GM18858 (cell line): ENCODE data around the gene INHBC.
"Not testable (repeated sequence)": the region's sequence is repeated elsewhere in the genome, so short reads cannot be mapped to it uniquely, and the experiment has no call there.

Experiments used
- ATAC-seq: cut with Tn5 transposase; IDR thresholded peaks from one replicate; pipeline ENCODE4 v1.9.1; 2021; ENCODE audit not compliant: unreplicated experiment

The INHBC gene

DNA sequence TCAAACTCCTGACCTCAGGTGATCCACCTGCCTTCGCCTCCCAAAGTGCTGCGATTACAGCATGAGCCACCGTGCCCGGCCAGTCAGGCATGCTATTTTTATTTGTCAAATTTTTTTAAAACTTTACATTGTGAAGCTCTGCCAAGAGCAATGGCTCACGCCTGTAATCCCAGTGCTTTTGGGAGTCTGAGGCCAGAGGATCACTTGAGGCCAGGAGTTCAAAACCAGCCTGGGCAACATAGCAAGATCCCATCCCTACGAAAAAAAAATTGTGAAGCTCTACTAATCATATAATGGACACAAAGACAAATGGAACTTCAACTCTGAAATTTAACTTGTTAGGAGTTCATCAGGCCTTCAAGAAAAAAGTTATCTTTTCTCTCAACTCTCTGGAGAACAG lies 5.6 kb upstream of the INHBC start:
- ATAC-seq = no peak

DNA sequence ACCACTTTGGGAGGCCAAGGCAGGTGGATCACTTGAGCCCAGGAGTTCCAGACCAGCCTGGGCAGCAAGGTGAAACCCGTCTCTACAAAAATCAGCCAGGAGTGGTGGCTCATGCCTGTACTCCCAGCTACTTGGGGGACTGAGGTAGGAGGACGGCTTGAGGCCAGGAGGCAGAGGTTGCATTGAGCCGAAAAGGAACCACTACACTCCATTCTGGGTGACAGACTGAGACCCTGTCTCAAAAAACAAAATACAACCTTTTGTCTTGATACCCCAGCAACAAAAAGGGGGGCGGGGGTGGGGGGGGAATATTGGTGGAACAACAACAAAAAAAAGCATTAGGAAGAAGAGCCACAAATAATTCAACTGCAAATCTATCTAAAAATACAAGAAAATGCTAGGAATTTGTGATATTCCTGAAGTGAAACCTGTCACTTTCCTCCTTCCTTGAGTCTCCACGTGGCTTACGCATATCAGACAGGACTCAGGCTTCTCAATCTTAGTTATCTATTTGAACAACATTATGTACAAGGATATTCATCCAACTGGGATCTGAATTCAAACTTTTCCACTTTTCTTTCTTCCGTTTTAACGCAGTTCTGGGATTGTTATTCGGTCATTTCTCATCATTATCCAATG lies 5.0 kb upstream of the INHBC start:
- ATAC-seq = no peak

DNA sequence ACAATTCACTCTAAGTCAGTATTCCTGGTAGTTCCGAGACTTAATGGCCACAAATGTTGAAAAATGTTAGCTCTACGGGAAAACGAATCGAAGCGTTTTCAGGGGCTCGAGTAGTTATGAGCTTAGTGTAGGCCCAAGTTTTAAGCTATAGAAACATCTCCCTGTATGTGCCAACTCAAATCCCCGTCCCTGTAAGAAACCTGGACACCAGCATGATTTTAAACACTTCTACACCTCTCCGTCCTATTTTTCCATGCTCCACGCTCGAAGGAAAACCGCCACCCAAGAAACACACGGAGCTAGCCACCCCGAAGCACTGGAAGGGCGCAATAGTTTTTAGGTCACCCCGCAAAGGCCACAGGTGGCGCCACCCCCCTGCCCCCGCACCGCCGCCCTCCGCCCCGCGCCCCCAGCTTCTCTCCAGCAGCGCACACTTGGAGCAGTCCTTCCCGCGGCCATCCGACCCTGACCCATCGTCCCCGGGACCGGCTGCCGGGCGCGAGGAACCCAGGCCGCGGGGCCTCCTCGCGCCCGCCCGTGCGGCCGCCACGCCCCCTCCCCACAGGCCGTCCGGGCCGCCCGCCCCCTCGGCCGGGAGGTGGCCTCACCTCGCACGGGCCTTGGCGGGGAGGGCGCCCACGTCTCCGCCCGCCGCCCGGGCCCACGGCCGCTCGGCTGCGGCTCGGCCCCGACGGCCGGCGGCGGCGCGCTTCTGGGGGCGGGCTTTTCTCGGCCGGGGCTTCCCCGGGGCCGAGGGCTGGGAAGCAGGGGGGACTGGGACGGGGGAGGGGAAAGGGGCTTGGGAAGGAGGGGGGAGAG lies 4.3 kb upstream of the INHBC start:
- ATAC-seq = peak; percentile 26

DNA sequence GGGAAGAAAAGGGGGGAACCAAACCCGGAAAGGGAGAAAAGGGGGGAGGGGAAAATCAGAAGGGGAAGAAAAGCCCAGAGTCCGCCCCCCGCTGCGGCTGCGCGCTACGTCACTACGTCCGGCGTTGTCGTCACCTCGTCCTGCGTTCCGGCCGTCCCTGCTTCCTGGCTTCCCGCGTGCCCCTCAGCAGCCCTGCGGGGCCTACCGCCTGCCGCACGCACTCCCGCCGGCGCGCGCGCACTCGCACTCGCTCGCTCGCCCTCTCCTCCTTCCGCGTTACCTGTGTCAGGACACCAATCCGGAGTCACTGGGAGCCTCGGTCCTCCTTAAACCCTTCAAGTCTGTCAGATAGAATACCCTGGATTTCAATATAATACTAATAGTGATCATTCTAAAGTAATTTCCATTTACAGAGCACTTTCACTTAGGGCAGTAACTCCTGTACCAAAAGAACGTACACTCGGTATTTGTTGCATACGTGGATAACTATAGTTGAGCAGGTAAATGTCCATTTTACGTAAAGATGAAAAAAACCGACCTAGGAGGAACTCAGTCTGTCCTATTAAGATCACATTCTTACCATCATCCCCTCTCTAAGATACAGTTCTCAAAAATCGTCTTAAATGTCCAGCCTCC lies 3.5 kb upstream of the INHBC start, which contains the start of gene R3HDM2:
Gene R3HDM2 (minus strand): TSS at position 113 of the 636 bp plus-strand sequence. CDS start 120,615 bp downstream, outside the sequence.
- peak; percentile 89 for ATAC-seq

DNA sequence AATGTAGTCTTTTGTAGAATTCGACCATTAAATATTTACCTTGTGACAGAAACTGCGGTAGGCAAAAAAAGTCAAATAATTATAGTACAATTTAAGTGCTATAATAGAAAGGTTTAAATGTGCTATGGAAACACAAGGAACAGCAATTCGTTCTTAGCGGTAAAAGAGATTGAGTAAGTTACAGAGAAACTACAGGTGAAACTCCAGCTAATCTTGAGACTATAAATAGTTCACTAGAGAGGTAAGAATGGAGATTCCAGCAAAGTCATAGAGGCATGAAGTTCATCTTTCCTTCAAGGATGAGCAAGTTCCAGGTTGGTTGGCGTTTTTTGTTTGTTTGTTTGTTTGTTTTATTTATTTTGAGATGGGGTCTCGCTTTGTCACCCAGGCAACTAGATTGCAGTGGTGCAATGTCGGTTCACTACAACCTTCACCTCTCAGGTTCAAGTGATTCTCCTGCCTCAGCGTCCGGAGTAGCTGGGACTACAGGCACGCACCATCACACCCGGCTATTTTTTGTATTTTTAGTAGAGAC lies 2.9 kb upstream of the INHBC start:
- ATAC-seq = no peak

DNA sequence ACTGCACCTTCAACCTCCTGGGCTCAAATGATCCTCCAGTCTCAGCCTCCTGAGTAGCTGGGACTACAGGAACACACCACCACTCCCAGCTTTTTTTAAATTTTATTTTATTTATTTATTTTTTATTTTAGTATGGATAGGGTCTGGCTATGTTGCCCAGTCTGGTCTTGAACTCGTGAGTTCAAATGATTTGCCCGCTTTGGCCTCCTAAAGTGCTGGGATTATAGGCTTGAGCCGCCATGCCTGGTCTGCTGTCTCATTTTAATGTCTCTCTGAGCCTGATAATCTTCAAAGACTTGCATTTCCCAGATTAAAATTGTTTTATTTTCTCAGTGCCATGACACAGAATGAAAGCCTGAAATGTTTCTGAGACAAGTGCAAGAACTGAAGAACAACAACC lies 1.2 kb upstream of the INHBC start:
- no peak for ATAC-seq

DNA sequence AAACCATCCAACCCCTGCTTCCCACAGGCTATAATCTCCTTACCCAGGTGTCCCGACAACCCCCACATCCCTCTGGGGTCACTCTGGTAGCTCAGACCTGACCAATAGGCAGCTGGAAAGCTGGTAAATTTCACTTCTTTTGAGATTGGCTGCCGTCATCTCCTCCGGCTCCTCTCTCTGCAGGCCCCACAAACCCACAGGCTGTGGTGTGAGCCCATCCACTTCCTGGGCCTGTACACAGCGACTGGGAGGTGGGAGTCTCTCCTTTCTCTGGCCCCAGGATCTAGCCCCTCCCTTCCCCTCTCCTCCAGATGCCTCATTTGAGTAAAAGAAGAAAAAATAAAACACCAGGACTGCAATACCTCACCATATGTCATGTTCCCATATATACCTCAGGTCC lies 709 bp downstream of the INHBC start:
- no peak for ATAC-seq

DNA sequence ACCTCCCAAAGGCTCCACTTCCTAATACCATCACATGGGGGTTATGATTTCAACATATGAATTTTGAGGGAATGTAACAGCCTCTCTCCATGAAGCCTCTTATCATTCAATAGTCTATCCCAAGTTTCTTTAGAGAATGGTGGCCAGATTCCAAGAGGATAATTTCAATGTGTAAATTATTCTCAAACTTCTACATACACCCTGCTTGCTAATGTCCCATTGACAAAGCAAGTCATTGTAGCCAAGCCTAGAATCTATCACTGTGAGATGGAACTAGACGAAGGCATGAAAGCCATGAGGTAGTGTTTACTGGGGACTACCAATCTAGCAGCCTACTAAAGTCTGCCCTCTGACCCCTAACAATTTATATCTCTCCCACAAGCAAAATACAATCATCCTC lies 3.8 kb downstream of the INHBC start:
- no peak for ATAC-seq

DNA sequence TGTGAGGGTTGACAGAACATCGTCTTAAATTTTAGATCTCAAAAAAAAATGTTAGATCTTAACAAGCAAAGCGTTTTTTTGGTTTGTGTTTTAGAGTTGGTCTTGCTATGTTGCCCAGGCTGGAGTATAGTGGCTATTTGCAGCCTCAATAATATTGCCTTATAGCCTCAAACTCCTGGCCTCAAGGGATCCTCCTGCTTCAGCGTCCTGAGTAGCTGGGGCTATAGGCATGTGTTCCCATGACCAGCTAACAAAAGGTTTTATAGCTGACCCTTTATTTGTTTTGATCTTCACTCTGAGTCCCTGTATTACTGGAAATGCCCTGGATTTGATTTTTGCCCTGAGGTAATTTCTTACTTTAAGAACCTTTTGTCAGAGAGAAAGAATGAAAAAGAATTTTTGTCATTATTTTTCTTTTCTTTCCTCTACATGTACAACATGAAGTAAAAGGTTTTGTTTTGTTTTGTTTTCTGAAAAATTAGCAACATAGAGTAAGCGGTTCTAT lies 5.2 kb downstream of the INHBC start:
- no peak for ATAC-seq

DNA sequence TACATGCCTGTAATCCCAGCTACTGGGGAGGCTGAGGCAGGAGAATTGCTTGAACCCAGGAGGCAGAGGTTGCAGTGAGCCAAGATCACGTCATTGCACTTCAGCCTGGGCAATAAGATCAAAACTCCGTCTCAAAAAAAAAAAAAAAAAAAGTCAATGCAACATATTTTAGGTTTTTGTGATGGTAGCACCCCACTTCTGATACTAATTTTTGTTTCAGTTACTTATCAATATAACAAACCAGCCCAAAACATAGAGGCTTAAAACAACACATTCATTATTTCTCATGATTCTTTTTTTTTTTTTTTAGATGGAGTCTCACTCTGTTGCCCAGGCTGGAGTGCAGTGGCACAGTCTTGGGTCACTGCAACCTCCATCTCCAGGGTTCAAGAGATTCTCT lies 6.8 kb downstream of the INHBC start:
- ATAC-seq = not testable (repeated sequence)

DNA sequence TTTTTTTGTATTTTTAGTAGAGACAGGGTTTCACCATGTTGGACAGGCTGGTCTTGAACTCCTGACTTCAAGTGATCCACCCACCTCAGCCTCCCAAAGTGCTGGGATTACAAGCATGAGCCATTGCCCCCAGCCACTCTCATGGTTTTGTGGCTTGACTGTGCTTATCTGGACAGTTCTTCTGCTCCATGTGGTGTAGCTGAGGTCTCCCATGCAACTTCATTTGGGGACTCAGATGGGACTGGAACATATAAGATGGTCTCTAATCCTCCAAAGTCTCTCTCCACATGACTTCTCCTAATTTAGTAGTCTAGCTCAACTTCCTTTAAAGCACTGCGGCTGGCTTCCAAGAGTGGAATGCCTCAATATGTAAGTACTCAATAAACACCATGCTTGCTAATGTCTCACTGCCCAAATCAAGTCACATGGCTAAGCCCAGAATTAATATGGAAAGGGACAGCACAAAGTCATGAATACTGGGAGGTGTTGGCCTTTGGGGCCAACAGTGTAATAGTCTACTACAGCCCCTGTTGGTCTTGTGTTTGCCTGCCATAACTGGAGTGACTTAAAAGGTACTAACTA lies 7.4 kb downstream of the INHBC start:
- ATAC-seq = no peak

DNA sequence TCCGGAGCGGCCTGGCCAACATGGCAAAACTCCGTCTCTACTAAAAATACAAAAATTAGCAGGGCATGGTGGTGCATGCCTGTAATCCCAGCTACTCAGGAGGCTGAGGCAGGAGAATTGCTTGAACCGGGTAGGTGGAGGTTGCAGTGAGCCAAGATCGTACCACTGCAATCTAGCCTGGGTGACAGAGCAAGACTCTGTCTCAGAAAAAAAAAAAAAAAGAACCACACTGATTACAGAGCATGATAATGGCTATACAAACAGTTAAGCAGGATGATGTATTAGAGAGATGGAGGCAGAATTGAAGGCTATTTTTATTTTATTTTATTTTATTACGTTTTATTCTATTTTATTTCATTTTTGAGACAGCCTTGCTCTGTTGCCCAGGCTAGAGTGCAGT lies 9.8 kb downstream of the INHBC start:
- not testable (repeated sequence) for ATAC-seq

DNA sequence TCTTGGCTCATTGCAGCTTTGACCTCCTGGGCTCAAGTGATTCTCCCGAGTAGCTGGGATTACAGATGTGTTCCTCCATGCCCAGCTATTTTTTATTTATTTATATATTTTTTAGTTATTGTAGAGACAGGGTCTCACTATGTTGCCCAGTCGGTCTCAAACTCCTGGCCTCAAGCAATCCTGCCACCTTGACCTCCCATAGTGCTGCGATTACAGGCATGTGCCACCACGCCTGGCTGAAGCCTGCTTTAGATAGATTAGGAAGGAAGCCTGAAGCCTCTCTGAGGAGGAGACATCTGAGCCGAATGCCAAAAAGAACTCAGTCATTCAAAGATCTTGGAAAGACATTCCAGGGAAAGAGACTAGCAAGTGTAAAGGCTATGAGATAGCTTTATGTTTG lies 10.2 kb downstream of the INHBC start:
- no peak for ATAC-seq

DNA sequence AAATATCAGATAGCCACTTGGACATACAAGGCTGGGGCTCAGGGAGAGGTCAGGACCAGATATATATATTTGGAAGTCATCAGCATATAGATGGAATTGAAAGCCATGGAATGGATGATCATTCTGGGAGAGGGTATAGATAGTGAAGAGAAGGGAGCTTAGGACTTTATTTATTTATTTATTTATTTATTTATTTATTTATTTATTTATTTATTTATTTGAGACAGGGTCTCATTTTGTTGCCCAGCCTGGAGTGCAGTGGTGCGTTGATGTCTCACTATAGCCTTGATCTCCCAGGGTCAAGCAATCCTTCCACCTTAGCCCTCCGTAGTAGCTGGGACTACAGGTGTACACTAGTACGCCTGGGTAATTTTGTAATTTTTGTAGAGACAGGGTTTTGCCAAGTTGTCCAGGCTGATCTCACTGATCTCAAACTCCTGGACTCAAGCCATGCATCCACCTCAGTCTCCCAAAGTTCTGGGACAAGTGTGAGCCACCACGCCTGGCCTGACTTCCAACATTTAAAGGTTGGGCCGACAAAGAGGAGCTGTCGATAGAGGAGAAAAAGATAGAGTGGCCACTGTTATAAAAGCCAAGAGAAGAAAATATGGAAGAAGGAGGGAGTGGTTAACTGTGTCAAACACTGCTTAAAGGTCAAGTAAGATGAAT lies 11.8 kb downstream of the INHBC start:
- no peak for ATAC-seq

DNA sequence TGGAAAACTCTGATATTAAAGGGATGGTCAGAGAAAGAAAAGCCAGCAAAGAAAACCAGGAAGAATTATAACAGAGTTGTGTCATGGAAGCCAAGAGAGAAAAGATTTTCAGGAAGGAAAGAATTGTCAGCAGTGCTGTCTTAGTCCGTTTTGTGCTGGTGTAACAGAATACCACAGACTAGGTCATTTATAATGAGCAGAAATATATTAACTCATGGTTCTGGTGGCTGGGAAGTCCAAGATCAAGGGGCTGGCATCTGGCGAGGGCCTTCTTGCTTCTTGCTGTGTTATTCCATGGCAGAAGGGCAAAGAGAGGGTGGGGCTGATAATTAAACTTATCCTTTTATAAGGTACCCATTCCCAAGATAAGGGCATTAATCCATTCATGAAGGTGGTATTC lies 14.1 kb downstream of the INHBC start:
- ATAC-seq = no peak

DNA sequence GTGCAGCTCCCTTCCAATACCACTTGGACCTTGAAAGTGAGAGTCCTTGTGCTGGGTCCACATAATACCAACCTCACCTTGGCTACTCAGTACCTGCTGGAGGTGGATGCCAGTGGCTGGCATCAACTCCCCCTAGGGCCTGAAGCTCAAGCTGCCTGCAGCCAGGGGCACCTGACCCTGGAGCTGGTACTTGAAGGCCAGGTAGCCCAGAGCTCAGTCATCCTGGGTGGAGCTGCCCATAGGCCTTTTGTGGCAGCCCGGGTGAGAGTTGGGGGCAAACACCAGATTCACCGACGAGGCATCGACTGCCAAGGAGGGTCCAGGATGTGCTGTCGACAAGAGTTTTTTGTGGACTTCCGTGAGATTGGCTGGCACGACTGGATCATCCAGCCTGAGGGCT lies 14.8 kb downstream of the INHBC start:
- no peak for ATAC-seq

DNA sequence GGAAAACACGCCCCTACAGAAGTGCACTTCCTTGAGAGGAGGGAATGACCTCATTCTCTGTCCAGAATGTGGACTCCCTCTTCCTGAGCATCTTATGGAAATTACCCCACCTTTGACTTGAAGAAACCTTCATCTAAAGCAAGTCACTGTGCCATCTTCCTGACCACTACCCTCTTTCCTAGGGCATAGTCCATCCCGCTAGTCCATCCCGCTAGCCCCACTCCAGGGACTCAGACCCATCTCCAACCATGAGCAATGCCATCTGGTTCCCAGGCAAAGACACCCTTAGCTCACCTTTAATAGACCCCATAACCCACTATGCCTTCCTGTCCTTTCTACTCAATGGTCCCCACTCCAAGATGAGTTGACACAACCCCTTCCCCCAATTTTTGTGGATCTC lies 15.5 kb downstream of the INHBC start:
- ATAC-seq = no peak

DNA sequence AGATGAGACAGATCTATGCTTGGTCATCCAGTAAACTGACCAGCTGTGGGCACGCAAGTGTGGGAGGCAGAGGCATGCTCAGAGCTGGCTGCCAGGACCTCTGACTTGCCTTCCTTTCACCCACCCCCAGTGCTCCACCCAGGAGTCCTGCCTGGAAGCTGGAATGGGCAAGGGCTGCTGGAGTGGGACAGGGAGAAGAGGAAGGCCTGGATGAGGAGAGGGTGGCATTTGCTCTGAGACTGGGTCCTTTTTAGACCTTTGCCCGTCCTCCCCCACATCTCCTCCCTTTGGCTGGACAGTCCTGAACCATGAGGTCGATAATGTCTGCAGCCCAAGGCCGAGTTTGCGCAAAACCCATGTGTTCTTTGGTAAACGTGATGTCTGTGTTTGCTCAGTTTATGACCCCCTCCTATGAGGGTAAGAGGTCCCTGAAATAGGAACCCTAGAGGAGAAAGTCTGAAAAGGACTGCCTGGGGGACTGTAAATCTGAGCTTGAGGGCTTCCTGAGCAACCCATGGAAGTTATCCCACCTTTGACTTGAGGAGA lies 16.7 kb downstream of the INHBC start:
- ATAC-seq = no peak

DNA sequence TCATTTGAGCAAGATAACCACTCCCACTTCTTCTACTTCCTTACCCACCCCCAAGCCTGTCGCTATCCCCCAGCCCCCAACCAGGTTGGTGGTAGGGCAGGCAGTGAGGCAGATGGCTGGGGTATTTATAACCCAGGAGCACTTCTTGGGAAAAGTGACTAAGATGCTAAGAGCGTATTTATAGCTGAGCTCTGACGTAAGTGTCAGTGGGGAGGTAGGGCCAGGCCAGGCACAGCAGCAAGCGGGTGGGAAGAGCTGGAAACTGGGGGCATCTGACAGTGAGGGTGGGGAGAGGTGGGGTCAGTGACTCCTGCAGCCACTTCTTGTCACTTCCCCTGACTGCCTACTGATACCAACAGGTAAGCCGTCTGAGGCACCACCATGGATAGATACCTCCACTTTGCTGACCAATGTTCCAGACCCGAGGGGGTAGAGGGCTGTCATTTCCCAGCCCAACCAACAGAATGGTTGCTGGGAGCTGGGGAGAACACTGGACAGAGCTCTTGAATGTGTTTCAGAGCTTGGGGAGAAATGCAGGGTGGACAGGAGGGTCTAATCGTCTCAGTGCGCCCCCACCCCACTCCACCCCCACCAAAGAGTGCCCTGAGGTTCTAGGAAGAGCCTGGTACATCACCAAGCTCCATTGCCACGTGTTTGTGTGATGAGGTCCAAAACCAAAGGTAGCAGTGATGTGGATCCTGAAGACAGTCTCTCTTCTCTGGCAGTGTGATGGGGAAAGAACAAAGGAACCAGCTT lies 17.8 kb downstream of the INHBC start:
- ATAC-seq = no peak
